Keratinocyte (primary cell): Measurements from ENCODE around the gene TEX26.

Experiments used
- EZH2 ChIP-seq: IDR thresholded peaks from one replicate; pipeline ENCODE4 v1.6.1; 2012; ENCODE audit warnings: inconsistent platforms, mild to moderate bottlenecking, low read length, moderate library complexity
- TF ChIP-seq, protein P1 (sequence below), 3 experiments: IDR thresholded peaks in 1 of 3; conservative IDR thresholded peaks in 1 of 3; optimal IDR thresholded peaks in 1 of 3; 2 replicates in 2 of 3; 3 replicates in 1 of 3; pipeline versions ENCODE3 to v1.5.1; 2011; ENCODE audit warnings: low read length in 3 of 3, mild to moderate bottlenecking in 3 of 3, moderate library complexity in 2 of 3, control low read depth in 1 of 3, inconsistent platforms in 1 of 3; ENCODE audit not compliant: insufficient read depth in 2 of 3; ENCODE audit errors: extremely low read depth in 1 of 3

DNA sequence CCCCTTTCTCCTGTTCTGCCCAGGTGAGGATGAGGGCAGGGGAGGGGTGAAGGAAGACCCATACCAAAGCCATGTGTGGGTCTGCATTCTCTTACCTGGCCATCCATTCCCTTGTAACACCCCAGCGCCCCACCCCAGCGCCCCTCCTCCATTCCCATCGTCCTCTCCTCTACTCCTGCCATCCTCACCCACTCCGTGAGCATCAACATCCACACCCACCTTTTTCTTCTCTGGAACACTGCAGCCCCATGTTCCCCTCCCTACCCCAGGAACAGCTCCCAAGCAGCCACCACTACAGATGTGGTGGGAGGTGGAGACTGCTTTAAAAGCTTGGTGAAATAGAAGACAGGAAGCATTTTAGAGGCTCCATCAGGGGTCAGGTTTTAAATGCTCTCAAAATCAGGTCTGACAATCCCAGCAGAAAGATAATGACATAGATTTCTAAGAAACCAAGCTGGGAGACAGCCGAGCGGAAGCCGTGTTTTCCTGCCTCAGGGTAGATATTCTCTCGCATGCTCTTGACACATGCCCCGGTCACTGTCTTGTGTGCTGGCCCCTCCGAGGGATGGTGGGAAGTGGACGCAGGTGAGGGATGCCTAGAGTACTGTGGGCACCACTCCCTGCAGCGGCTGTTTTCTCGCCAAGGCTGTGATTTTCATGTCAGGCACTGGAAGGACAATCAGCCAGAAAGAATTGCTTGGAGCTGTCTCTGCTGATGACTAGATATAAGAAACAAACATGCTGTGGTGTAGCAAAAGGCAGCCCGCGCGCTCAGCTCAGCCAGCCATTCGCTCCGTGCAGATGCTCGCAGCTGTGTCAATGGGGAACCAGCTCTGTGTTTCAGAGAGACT is 16.5 kb upstream of the TEX26 start:
- TF ChIP-seq, protein P1, sequence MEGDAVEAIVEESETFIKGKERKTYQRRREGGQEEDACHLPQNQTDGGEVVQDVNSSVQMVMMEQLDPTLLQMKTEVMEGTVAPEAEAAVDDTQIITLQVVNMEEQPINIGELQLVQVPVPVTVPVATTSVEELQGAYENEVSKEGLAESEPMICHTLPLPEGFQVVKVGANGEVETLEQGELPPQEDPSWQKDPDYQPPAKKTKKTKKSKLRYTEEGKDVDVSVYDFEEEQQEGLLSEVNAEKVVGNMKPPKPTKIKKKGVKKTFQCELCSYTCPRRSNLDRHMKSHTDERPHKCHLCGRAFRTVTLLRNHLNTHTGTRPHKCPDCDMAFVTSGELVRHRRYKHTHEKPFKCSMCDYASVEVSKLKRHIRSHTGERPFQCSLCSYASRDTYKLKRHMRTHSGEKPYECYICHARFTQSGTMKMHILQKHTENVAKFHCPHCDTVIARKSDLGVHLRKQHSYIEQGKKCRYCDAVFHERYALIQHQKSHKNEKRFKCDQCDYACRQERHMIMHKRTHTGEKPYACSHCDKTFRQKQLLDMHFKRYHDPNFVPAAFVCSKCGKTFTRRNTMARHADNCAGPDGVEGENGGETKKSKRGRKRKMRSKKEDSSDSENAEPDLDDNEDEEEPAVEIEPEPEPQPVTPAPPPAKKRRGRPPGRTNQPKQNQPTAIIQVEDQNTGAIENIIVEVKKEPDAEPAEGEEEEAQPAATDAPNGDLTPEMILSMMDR (optimal IDR thresholded peaks at IDR 0.05 in 1 of 3, IDR thresholded peaks at IDR 0.05 in 1 of 3, conservative IDR thresholded peaks at IDR 0.05 in 1 of 3; ENCODE audit: extremely low read depth in 1 of 3, insufficient read depth in 2 of 3, low read length in 3 of 3), result no peak
- no peak for TF ChIP-seq EZH2
